OCI-LY3 (cell line): ENCODE data around the gene MEG3.

Experiments
- H2AFZ ChIP-seq: fragments of 200-600, 300-600 bp; shearing (Covaris generic); 2 replicates; pipeline ENCODE4 v1.6.0; 2014; ENCODE audit warnings: antibody characterized with exemption, low read depth, low read length
- H3K27ac ChIP-seq: fragments of 200-600, 300-600 bp; sonication (generic); 2 replicates; pipeline ENCODE4 v1.5.1; 2014; ENCODE audit warnings: mild to moderate bottlenecking, low read length, moderate library complexity, mixed read lengths
- H3K27me3 ChIP-seq: fragments of 200-600, 300-600 bp; sonication (generic); 2 replicates; pipeline ENCODE4 v1.6.1; 2014; ENCODE audit warnings: low read depth, low read length, mixed read lengths
- H3K36me3 ChIP-seq: fragments of 200-600, 300-600 bp; sonication (generic); replicated peaks from 2 replicates; pipeline ENCODE3; 2014; ENCODE audit warnings: low read depth, low read length, mixed read lengths
- H3K4me1 ChIP-seq: fragments of 300-600, 200-600 bp; sonication (generic); 2 replicates; pipeline ENCODE4 v1.6.1; 2014; ENCODE audit warnings: low read length, mixed read lengths
- H3K4me2 ChIP-seq: fragments of 200-600, 300-600 bp; sonication (generic); 2 replicates; pipeline ENCODE4 v1.6.1; 2014; ENCODE audit warnings: low read length, mixed read lengths
- H3K4me3 ChIP-seq: fragments of 300-600, 200-600 bp; sonication (generic); 2 replicates; pipeline ENCODE4 v1.5.1; 2014; ENCODE audit warnings: antibody characterized with exemption, mild to moderate bottlenecking, low read length, moderate library complexity
- H3K79me2 ChIP-seq: fragments of 300-600, 200-600 bp; shearing (Covaris generic); 2 replicates; pipeline ENCODE4 v1.6.1; 2014; ENCODE audit warnings: mild to moderate bottlenecking, low read length, mixed read lengths
- H3K9ac ChIP-seq: fragments of 300-600, 200-600 bp; shearing (Covaris generic); 2 replicates; pipeline ENCODE4 v1.6.0; 2014; ENCODE audit warnings: mild to moderate bottlenecking, low read length, moderate library complexity
- H3K9me3 ChIP-seq: fragments of 200-600, 300-600 bp; shearing (Covaris generic); 2 replicates; pipeline ENCODE4 v1.6.1; 2014; ENCODE audit warnings: low read length, mixed read lengths; ENCODE audit not compliant: insufficient read depth
- H4K20me1 ChIP-seq: fragments of 200-600, 300-600 bp; sonication (generic); 2 replicates; pipeline ENCODE4 v1.6.1; 2016; ENCODE audit warnings: low read length, mixed read lengths; ENCODE audit not compliant: insufficient read depth
- EZH2phosphoT487 ChIP-seq: fragments of 200-600 bp; shearing (Covaris generic); IDR thresholded peaks from 2 replicates; pipeline ENCODE4 v1.6.1; 2018; ENCODE audit warnings: antibody characterized with exemption, mixed run types, low read depth
- TF ChIP-seq, protein P1 (sequence below): fragments of 200-600, 300-600 bp; sonication (generic); IDR thresholded peaks from 2 replicates; pipeline ENCODE4 v1.5.1; 2014; ENCODE audit warnings: antibody characterized with exemption, low read length, low read depth

The MEG3 gene

GRCh38 chr14:100861188-100861936 lies 35.4 kb downstream of the MEG3 start:
- H3K4me1 ChIP-seq: no peaks in the 10 kb centered on the region

DNA sequence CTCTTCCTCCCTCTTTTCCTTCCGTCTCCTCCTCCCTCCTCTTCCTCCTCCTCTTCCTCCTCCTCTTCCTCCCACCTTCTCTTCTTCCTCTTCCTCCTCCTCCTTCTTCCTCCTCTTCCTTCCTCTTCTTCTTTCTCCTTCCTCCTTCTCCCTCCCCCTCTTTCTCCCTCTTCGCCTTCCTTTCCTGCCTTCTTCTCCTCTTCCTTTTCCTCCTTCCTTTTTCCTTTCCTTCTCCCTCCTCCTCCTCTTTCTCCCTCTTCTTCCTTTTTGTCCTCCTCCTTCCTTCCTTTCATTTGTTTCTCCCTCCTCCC lies 36.0 kb downstream of the MEG3 start:
- no peak overlapping the region for H3K27ac ChIP-seq
- no peak overlapping the region for H3K4me3 ChIP-seq
- TF ChIP-seq, protein P1, sequence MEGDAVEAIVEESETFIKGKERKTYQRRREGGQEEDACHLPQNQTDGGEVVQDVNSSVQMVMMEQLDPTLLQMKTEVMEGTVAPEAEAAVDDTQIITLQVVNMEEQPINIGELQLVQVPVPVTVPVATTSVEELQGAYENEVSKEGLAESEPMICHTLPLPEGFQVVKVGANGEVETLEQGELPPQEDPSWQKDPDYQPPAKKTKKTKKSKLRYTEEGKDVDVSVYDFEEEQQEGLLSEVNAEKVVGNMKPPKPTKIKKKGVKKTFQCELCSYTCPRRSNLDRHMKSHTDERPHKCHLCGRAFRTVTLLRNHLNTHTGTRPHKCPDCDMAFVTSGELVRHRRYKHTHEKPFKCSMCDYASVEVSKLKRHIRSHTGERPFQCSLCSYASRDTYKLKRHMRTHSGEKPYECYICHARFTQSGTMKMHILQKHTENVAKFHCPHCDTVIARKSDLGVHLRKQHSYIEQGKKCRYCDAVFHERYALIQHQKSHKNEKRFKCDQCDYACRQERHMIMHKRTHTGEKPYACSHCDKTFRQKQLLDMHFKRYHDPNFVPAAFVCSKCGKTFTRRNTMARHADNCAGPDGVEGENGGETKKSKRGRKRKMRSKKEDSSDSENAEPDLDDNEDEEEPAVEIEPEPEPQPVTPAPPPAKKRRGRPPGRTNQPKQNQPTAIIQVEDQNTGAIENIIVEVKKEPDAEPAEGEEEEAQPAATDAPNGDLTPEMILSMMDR: no peak
- TF ChIP-seq EZH2phosphoT487: no peak
- H3K36me3 ChIP-seq: no peaks in the 10 kb centered on the region
- no peak overlapping the region for H3K9ac ChIP-seq
- H2AFZ ChIP-seq: no peak overlapping the region
- no peaks in the 10 kb centered on the region for H3K79me2 ChIP-seq
- H4K20me1 ChIP-seq: no peaks in the 10 kb centered on the region
- H3K4me1 ChIP-seq: no peaks in the 10 kb centered on the region
- H3K27me3 ChIP-seq: 0 out of 2 replicates have a peak, but pooled peaks cover 8% of the 10 kb centered on the region
- no peak overlapping the region for H3K4me2 ChIP-seq
- H3K9me3 ChIP-seq: no peaks in the 10 kb centered on the region

More at GRCh38 chr14:100861188-100861936, 35.4 kb downstream of the MEG3 start:
- Histone ChIP-seq H3K9ac (no peak overlapping the region), H3K27ac (no peak overlapping the region), H3K79me2 (no peaks in the 10 kb centered on the region), H3K4me2 (no peak overlapping the region), H3K36me3 (no peaks in the 10 kb centered on the region), H2AFZ (no peak overlapping the region), H3K4me3 (no peak overlapping the region), H3K27me3 (0 out of 2 replicates have a peak, but pooled peaks cover 8% of the 10 kb centered on the region), H4K20me1 (no peaks in the 10 kb centered on the region), H3K9me3 (no peaks in the 10 kb centered on the region)
- TF ChIP-seq, protein P1: no peak
- TF ChIP-seq EZH2phosphoT487: no peak

DNA sequence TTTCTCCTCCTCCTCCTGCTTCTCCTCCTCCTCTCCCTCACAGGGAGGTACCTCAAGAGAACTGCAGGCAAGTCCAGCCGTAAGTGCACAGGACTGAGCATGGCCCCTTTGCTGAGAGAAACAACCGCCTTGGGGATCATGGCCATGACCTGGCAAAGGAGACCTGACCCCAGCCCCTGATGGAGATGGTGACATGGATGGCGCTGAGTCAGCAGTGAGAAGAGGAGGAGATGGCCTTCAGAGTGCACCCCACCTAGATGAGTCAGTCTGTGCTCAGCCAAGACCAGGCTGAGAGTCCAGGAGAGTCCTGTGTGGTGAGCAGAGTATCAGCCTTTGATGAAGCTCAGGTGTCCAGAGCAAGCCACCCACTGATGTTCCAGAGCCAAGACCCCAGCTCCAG lies 36.4 kb downstream of the MEG3 start:
- Histone ChIP-seq H3K27me3 (0 out of 2 replicates have a peak, but pooled peaks cover 8% of the 10 kb centered on the region), H4K20me1 (no peaks in the 10 kb centered on the region), H3K36me3 (no peaks in the 10 kb centered on the region), H3K4me3 (no peak overlapping the region), H3K79me2 (no peaks in the 10 kb centered on the region), H3K27ac (no peak overlapping the region), H3K4me2 (no peak overlapping the region), H3K4me1 (no peaks in the 10 kb centered on the region), H3K9ac (no peak overlapping the region), H3K9me3 (no peaks in the 10 kb centered on the region), H2AFZ (no peak overlapping the region)
- TF ChIP-seq, protein P1: no peak
- TF ChIP-seq EZH2phosphoT487: no peak

- TF ChIP-seq, protein P1: no peak
- TF ChIP-seq EZH2phosphoT487: no peak
These were observed 36.9 kb downstream of the MEG3 start for GRCh38 chr14:100862793-100863192.

More at GRCh38 chr14:100862793-100863192, 36.9 kb downstream of the MEG3 start:
- no peaks in the 10 kb centered on the region for H3K4me1 ChIP-seq
- 0 out of 2 replicates have a peak, but pooled peaks cover 8% of the 10 kb centered on the region for H3K27me3 ChIP-seq
- no peak overlapping the region for H2AFZ ChIP-seq
- H3K9me3 ChIP-seq: no peaks in the 10 kb centered on the region
- H3K36me3 ChIP-seq: no peaks in the 10 kb centered on the region
- H3K4me2 ChIP-seq: no peak overlapping the region
- no peak overlapping the region for H3K9ac ChIP-seq
- H3K79me2 ChIP-seq: no peaks in the 10 kb centered on the region
- no peaks in the 10 kb centered on the region for H4K20me1 ChIP-seq
- H3K4me3 ChIP-seq: no peak overlapping the region
- H3K27ac ChIP-seq: no peak overlapping the region
